GM12873 (cell line): ENCODE measurements around the gene MROH7.

Source experiments
- TF ChIP-seq, protein P1 (sequence below): IDR thresholded peaks from 2 replicates; pipeline ENCODE4 v1.5.1; 2012; ENCODE audit warnings: low read depth, mild to moderate bottlenecking, moderate library complexity, low read length, control low read depth; ENCODE audit not compliant: insufficient read depth; ENCODE audit errors: missing control alignments

Gene MROH7

GRCh38 chr1:54745274-54745673 lies 103.7 kb downstream of the MROH7 start:
- TF ChIP-seq, protein P1, sequence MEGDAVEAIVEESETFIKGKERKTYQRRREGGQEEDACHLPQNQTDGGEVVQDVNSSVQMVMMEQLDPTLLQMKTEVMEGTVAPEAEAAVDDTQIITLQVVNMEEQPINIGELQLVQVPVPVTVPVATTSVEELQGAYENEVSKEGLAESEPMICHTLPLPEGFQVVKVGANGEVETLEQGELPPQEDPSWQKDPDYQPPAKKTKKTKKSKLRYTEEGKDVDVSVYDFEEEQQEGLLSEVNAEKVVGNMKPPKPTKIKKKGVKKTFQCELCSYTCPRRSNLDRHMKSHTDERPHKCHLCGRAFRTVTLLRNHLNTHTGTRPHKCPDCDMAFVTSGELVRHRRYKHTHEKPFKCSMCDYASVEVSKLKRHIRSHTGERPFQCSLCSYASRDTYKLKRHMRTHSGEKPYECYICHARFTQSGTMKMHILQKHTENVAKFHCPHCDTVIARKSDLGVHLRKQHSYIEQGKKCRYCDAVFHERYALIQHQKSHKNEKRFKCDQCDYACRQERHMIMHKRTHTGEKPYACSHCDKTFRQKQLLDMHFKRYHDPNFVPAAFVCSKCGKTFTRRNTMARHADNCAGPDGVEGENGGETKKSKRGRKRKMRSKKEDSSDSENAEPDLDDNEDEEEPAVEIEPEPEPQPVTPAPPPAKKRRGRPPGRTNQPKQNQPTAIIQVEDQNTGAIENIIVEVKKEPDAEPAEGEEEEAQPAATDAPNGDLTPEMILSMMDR: no peak

GRCh38 chr1:54745864-54746263 lies 104.3 kb downstream of the MROH7 start:
- TF ChIP-seq, protein P1: no peak

- TF ChIP-seq, protein P1: no peak
Measured at GRCh38 chr1:54748094-54748835, 106.7 kb downstream of the MROH7 start.

GRCh38 chr1:54750596-54750995 lies 109.0 kb downstream of the MROH7 start:
- TF ChIP-seq, protein P1: no peak

DNA sequence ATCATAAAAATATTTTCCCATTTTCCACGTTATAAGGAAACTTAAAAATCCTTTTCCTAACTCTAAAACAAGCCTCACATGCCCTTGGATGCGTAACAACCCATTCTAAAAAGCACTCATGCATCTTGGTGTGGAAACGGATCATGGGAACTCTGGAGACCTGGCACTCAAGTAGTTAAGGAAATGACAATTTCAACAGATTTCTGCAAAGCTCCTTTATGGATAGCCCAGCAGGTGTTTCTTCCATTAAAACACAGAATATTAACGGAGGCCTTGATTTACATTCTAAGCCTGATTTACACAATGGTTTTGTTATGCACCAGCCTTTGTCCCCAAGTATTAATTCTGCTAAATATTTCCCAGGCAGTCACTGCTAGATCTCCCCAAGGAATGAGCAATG lies 109.8 kb downstream of the MROH7 start:
- TF ChIP-seq, protein P1: no peak

- TF ChIP-seq, protein P1: no peak
Measured at GRCh38 chr1:54754045-54754444, 112.5 kb downstream of the MROH7 start.

- TF ChIP-seq, protein P1: no peak
Measured at GRCh38 chr1:54754486-54755285, 113.1 kb downstream of the MROH7 start.
